ENCODE results near the gene ASCL1. TPM values are rescaled to one million over a fixed set of nuclear protein-coding genes. Genes with fewer than 3 reads are reported as not detected.

The ASCL1 gene
- total and polyA plus RNA-seq, 9 of the 15 experiments (the other 6 are each of a cell fraction or from before 2014, with no cell fraction given): 0.01 to 0.09 (median 0.04) TPM; not detected in 3

DNA sequence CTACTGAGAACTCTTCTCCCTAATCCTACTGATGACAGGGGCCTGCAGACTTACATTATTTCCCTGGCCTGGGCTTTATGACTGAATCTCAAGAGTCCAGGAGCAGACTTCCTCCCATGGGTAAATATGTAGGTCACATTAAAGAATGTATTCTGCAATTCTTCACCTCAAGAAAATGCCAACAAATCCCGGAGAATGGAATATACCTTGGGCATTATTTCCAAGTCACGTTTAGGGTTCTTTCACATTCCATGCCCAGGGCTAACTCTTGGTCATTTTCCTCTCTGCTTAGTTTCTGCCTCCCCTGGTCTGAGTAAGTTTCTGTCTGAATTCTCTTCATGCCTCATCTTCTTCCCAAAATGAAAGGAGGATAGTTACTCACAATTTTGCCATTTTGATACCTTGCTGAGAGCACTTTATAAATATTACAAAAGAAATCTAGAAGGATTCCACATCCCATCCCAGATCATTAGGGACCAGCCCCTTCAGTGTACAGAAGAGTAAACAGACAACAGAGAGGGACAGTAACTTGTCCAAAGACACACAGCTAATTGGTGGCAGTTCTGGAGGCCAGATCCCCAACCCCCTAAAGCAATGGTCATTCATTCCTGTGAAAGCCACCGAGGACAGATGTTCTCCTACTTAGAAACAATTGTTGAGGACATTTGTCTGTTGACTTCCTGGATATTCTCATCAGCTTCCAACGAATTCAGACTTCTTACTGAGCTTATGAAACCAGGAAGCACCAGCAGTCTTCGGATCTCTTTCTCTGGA, 41.0 kb upstream of the ASCL1 start:
- no peaks in the 10 kb centered on the region for H4K20me1 ChIP-seq (replicated peaks; ENCODE audit: control insufficient read depth, insufficient read depth, low read length)
- no peak overlapping the region for H3K9ac ChIP-seq (ENCODE audit: insufficient read depth in 1 of 2, low read depth in 2 of 2, low read length in 2 of 2)
- H3K9me1 ChIP-seq (ENCODE audit: control insufficient read depth, insufficient read depth, low read length): no peaks in the 10 kb centered on the region
- H3K4me1 ChIP-seq (replicated peaks in 1 of 2; ENCODE audit: control insufficient read depth in 2 of 2, insufficient read depth in 2 of 2, low read length in 2 of 2): peaks cover 0 to 6% of the 10 kb centered on the region in 2 experiments; a peak in 2 of 5 replicates
- peak overlapping the region; percentile 51; the same call in 1 of the 2 replicates for H3K4me2 ChIP-seq (ENCODE audit: insufficient read depth, low read length)
- H3K4me3 ChIP-seq: no peak overlapping the region
- TF ChIP-seq NR4A1 (CRISPR knock-in tag; IDR thresholded peaks at IDR 0.05) (no peak), NR4A1 (tag; IDR thresholded peaks at IDR 0.05) (no peak), FOXM1 (IDR thresholded peaks at IDR 0.05; ENCODE audit: low read depth) (no peak), FOXM1 (CRISPR knock-in tag; IDR thresholded peaks at IDR 0.05; ENCODE audit: low read depth) (no peak), IRF2 (CRISPR knock-in tag; IDR thresholded peaks at IDR 0.05) (no peak), DPF2 (IDR thresholded peaks at IDR 0.05) (no peak), RBM25 (IDR thresholded peaks at IDR 0.05; ENCODE audit: low read depth, low read length, severe bottlenecking) (peak; percentile 68), HDAC6 (IDR thresholded peaks at IDR 0.05; ENCODE audit: low read depth, low read length) (no peak), IFI16 (CRISPR knock-in tag; IDR thresholded peaks at IDR 0.05) (no peak), ZFP36 (IDR thresholded peaks at IDR 0.05; ENCODE audit: low read depth, low read length, partially characterized antibody) (peak; percentile 44), ZNF282 (CRISPR knock-in tag; IDR thresholded peaks at IDR 0.05) (no peak), SIRT6 (IDR thresholded peaks at IDR 0.05; ENCODE audit: low read depth, low read length) (no peak), GTF2F1 (IDR thresholded peaks at IDR 0.05; ENCODE audit: low read depth, low read length) (no peak), EGR1 (conservative IDR thresholded peaks at IDR 0.05) (no peak)
- no peak for ATAC-seq
- H3K36me3 ChIP-seq (ENCODE audit: control insufficient read depth, insufficient read depth, low read length): no peaks in the 10 kb centered on the region
- 2% methylated on average over 5 of the region's 5 CpGs for WGBS (ENCODE audit: insufficient coverage, low coverage, missing lambda C conversion rate)
- no TSS peak for BruUV-seq (replicated peaks)
- H3K27me3 ChIP-seq (ENCODE audit: control insufficient read depth in 2 of 2, insufficient read depth in 2 of 2, low read length in 2 of 2): peaks cover 0 to 3% of the 10 kb centered on the region in 2 experiments; a peak in 1 of 5 replicates
- H2AFZ ChIP-seq (ENCODE audit: low read depth, low read length): peak overlapping the region; percentile 76; the same call in 1 of the 2 replicates
- ChIA-PET POLR2A (interaction anchor here (1.3 kb wide), 1 partner anchor 15 kb away, joined by 4 read pairs; no protein-coding TSS in a partner anchor), CTCF (ENCODE audit: low intra/inter-chr PET ratio) (no interaction called here)
- no peaks in the 10 kb centered on the region for H3K79me2 ChIP-seq (ENCODE audit: control insufficient read depth, insufficient read depth, low read length)
- intact Hi-C loops (cut with micrococcal nuclease) (no loop called here), in situ Hi-C loops (cut with MboI) (no loop called here)
- H3K9me3 ChIP-seq (replicated peaks; ENCODE audit: control insufficient read depth, insufficient read depth, low read depth, low read length): no peaks in the 10 kb centered on the region
- no peak for FAIRE-seq
- DNase-seq (ENCODE audit: extremely low read depth in 1 of 4, low spot score in 3 of 4): no peak
- H3K27ac ChIP-seq (ENCODE audit: extremely low read depth, low read depth, low read length): no peak overlapping the region
